Mesenchymal stem cell (in vitro differentiated cells and primary cell): ENCODE measurements around the gene ASB1.

Experiments used
- DNase-seq: peaks from one replicate; pipeline ENCODE4 v3.0.0-alpha.2; 2013
- H2AFZ ChIP-seq: one replicate; pipeline ENCODE4 v1.6.1; 2013; ENCODE audit warnings: low read depth, mild to moderate bottlenecking, control low read depth, inconsistent platforms, low read length, moderate library complexity
- H2AK5ac ChIP-seq: 2 replicates; pipeline ENCODE4 v1.6.1; 2013; ENCODE audit warnings: low read length, moderate library complexity, mild to moderate bottlenecking, inconsistent platforms; ENCODE audit not compliant: severe bottlenecking
- H2BK120ac ChIP-seq: one replicate; pipeline ENCODE4 v1.6.1; 2013; ENCODE audit warnings: low read depth, mild to moderate bottlenecking, inconsistent platforms, low read length, moderate library complexity
- H2BK12ac ChIP-seq, 2 experiments: one replicate each; pipeline ENCODE4 v1.6.1; 2013; ENCODE audit warnings: inconsistent platforms in 2 of 2, low read length in 2 of 2, mild to moderate bottlenecking in 2 of 2, moderate library complexity in 2 of 2, control low read depth in 1 of 2
- H2BK15ac ChIP-seq: one replicate; pipeline ENCODE4 v1.6.1; 2013; ENCODE audit warnings: mild to moderate bottlenecking, low read depth, inconsistent platforms; ENCODE audit not compliant: poor library complexity, severe bottlenecking
- H2BK5ac ChIP-seq: 2 replicates; pipeline ENCODE4 v1.6.1; 2013; ENCODE audit warnings: low read depth, mild to moderate bottlenecking, low read length, control low read depth, inconsistent platforms; ENCODE audit not compliant: poor library complexity, severe bottlenecking
- H3K14ac ChIP-seq, 2 experiments: one replicate each; pipeline ENCODE4 v1.6.1; 2013; ENCODE audit warnings: inconsistent platforms in 2 of 2, low read length in 2 of 2, control low read depth in 1 of 2, mild to moderate bottlenecking in 1 of 2, moderate library complexity in 1 of 2
- H3K18ac ChIP-seq, 2 experiments: one replicate each; pipeline ENCODE4 v1.6.1; 2013; ENCODE audit warnings: inconsistent platforms in 2 of 2, low read length in 2 of 2, control low read depth in 1 of 2, low read depth in 1 of 2, mild to moderate bottlenecking in 1 of 2
- H3K23ac ChIP-seq, 2 experiments: one replicate each; pipeline ENCODE4 v1.6.1; 2013; ENCODE audit warnings: inconsistent platforms in 2 of 2, low read length in 2 of 2, mild to moderate bottlenecking in 2 of 2, moderate library complexity in 2 of 2, control low read depth in 1 of 2
- H3K27ac ChIP-seq: 2 replicates; pipeline ENCODE4 v1.5.1; 2013; ENCODE audit warnings: mild to moderate bottlenecking, moderate library complexity, low read length, control low read depth, inconsistent platforms; ENCODE audit not compliant: poor library complexity, severe bottlenecking
- H3K27me3 ChIP-seq, 2 experiments: 2 replicates each; pipeline versions ENCODE4 v1.6.1 to v1.7.0; 2013; ENCODE audit warnings: low read length in 2 of 2, mild to moderate bottlenecking in 2 of 2, moderate library complexity in 2 of 2, control low read depth in 1 of 2, inconsistent platforms in 1 of 2; ENCODE audit not compliant: control insufficient read depth in 1 of 2, insufficient read depth in 1 of 2
- H3K36me3 ChIP-seq, 2 experiments: 2 replicates each; pipeline versions ENCODE4 v1.6.1 to v1.7.0; 2013; ENCODE audit warnings: low read length in 2 of 2, control low read depth in 1 of 2, inconsistent platforms in 1 of 2, low read depth in 1 of 2, mild to moderate bottlenecking in 1 of 2; ENCODE audit not compliant: insufficient read depth in 2 of 2, control insufficient read depth in 1 of 2
- H3K4ac ChIP-seq, 2 experiments: one replicate each; pipeline ENCODE4 v1.6.1; 2013; ENCODE audit warnings: inconsistent platforms in 2 of 2, low read length in 2 of 2, mild to moderate bottlenecking in 2 of 2, moderate library complexity in 2 of 2, control low read depth in 1 of 2, low read depth in 1 of 2
- H3K4me1 ChIP-seq: 2 replicates; pipeline ENCODE4 v1.6.1; 2013; ENCODE audit warnings: low read depth, low read length, control low read depth; ENCODE audit not compliant: control insufficient read depth, insufficient read depth
- H3K4me2 ChIP-seq: 2 replicates; pipeline ENCODE4 v1.6.1; 2013; ENCODE audit warnings: low read length, mild to moderate bottlenecking, inconsistent platforms; ENCODE audit not compliant: poor library complexity, severe bottlenecking
- H3K4me3 ChIP-seq, 2 experiments: 2 replicates each; pipeline versions ENCODE4 v1.5.1 to v1.7.0; 2013; ENCODE audit warnings: low read length in 2 of 2, mild to moderate bottlenecking in 2 of 2, control low read depth in 1 of 2, low read depth in 1 of 2; ENCODE audit not compliant: insufficient read depth in 1 of 2
- H3K79me1 ChIP-seq: replicated peaks from 2 replicates; pipeline ENCODE4 v1.6.1; 2013; ENCODE audit warnings: mild to moderate bottlenecking, control low read depth, low read length, inconsistent platforms; ENCODE audit not compliant: poor library complexity, severe bottlenecking
- H3K9ac ChIP-seq: 2 replicates; pipeline ENCODE4 v1.7.0; 2013; ENCODE audit warnings: mild to moderate bottlenecking, low read length, moderate library complexity
- H3K9me3 ChIP-seq: 2 replicates; pipeline ENCODE4 v1.7.0; 2013; ENCODE audit warnings: mild to moderate bottlenecking, low read length; ENCODE audit not compliant: control insufficient read depth
- H4K8ac ChIP-seq: one replicate; pipeline ENCODE4 v1.6.1; 2013; ENCODE audit warnings: inconsistent platforms, mild to moderate bottlenecking, low read length, moderate library complexity
- H4K91ac ChIP-seq: one replicate; pipeline ENCODE4 v1.6.1; 2013; ENCODE audit warnings: mild to moderate bottlenecking, low read length, inconsistent platforms
- WGBS: methylation state at CpG from one replicate; pipeline ENCODE4 v1.1.7; 2013; ENCODE audit warnings: mixed read lengths; 5-methylcytosine and 5-hydroxymethylcytosine counted together

ASB1 gene

DNA sequence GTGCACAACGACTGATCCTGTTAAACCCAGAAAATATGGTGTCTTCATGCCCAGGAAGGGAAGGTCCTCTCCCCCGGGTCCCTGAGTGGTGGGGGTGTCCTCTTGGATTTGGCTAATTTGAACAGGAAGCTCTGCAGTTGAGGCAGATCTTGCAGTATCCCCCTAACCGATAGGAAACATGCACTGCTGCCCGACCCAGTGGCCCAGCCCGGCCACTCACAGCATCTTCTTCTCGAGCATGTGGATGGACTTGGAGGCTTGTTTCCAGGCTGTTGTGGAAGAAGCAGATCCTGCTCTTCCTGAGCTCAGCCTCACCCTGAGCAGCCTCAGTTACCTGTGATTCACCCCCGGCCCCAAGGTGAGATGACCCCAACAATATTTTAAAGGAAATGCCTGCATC, 46.4 kb upstream of the ASB1 start:
- H3K36me3 ChIP-seq = peaks cover 16 to 22% of the 10 kb centered on the region in 2 experiments
- H3K4me1 ChIP-seq = peaks cover 16% of the 10 kb centered on the region

GRCh38 chr2:238380785-238381184, 45.9 kb upstream of the ASB1 start:
- DNase-seq = peak; percentile 76
- H3K9me3 ChIP-seq = no peaks in the 10 kb centered on the region
- no peak overlapping the region for H2BK120ac ChIP-seq
- H3K9ac ChIP-seq = no peak overlapping the region
- H2AFZ ChIP-seq = no peak overlapping the region
- H3K18ac ChIP-seq = no peak overlapping the region
- no peak overlapping the region for H3K4ac ChIP-seq
- H2BK12ac ChIP-seq = no peak overlapping the region
- no peak overlapping the region for H3K14ac ChIP-seq
- peaks cover 16% of the 10 kb centered on the region for H3K4me1 ChIP-seq
- H4K8ac ChIP-seq = no peak overlapping the region
- peaks cover 20 to 22% of the 10 kb centered on the region in 2 experiments for H3K36me3 ChIP-seq
- WGBS = no CpG with 5 or more reads among the region's 1 CpG
- H3K27ac ChIP-seq = no peak overlapping the region
- H3K27me3 ChIP-seq = no peaks in the 10 kb centered on the region
- peaks cover 13% of the 10 kb centered on the region for H3K79me1 ChIP-seq
- H3K4me3 ChIP-seq = no peak overlapping the region
- no peak overlapping the region for H3K23ac ChIP-seq
- H4K91ac ChIP-seq = no peak overlapping the region
- no peak overlapping the region for H2AK5ac ChIP-seq
- H3K4me2 ChIP-seq = no peak overlapping the region
- H2BK15ac ChIP-seq = no peak overlapping the region
- H2BK5ac ChIP-seq = no peak overlapping the region

More for the DNA sequence above, 46.4 kb upstream of the ASB1 start:
- no peak overlapping the region for H2BK15ac ChIP-seq
- no peak overlapping the region for H3K4me2 ChIP-seq
- H3K27ac ChIP-seq = no peak overlapping the region
- H3K79me1 ChIP-seq = peaks cover 13% of the 10 kb centered on the region
- no peak overlapping the region for H2BK120ac ChIP-seq
- H3K4ac ChIP-seq = no peak overlapping the region
- no peak overlapping the region for H2BK5ac ChIP-seq
- no peak overlapping the region for H4K8ac ChIP-seq
- no peaks in the 10 kb centered on the region for H3K9me3 ChIP-seq
- H3K4me3 ChIP-seq = no peak overlapping the region
- no peaks in the 10 kb centered on the region for H3K27me3 ChIP-seq
- no peak overlapping the region for H2BK12ac ChIP-seq
- H3K23ac ChIP-seq = no peak overlapping the region
- no peak overlapping the region for H2AFZ ChIP-seq
- no peak overlapping the region for H3K18ac ChIP-seq
- H3K9ac ChIP-seq = no peak overlapping the region
- no peak overlapping the region for H4K91ac ChIP-seq
- peak overlapping the region; percentile 50 for H2AK5ac ChIP-seq
- no peak for DNase-seq
- 91% methylated on average over 6 of the region's 7 CpGs for WGBS
- H3K14ac ChIP-seq = no peak overlapping the region

GRCh38 chr2:238381341-238382115, 45.2 kb upstream of the ASB1 start:
- H3K4me3 ChIP-seq = no peak overlapping the region
- H3K79me1 ChIP-seq = peaks cover 12% of the 10 kb centered on the region
- H4K8ac ChIP-seq = no peak overlapping the region
- H2AK5ac ChIP-seq = no peak overlapping the region
- no peaks in the 10 kb centered on the region for H3K27me3 ChIP-seq
- peak overlapping the region in 1 of 2 experiments; percentile 13 for H3K4ac ChIP-seq
- peaks cover 16% of the 10 kb centered on the region for H3K4me1 ChIP-seq
- no peak overlapping the region for H2BK15ac ChIP-seq
- H2AFZ ChIP-seq = no peak overlapping the region
- H3K23ac ChIP-seq = no peak overlapping the region
- no peak for DNase-seq
- H3K4me2 ChIP-seq = no peak overlapping the region
- H2BK12ac ChIP-seq = no peak overlapping the region
- H2BK120ac ChIP-seq = no peak overlapping the region
- no peak overlapping the region for H3K14ac ChIP-seq
- no peak overlapping the region for H2BK5ac ChIP-seq
- H3K27ac ChIP-seq = no peak overlapping the region
- H3K36me3 ChIP-seq = peaks cover 20 to 22% of the 10 kb centered on the region in 2 experiments
- H3K9ac ChIP-seq = no peak overlapping the region
- no peaks in the 10 kb centered on the region for H3K9me3 ChIP-seq
- no peak overlapping the region for H4K91ac ChIP-seq
- H3K18ac ChIP-seq = no peak overlapping the region
- WGBS = 96% methylated on average over 16 of the region's 16 CpGs

DNA sequence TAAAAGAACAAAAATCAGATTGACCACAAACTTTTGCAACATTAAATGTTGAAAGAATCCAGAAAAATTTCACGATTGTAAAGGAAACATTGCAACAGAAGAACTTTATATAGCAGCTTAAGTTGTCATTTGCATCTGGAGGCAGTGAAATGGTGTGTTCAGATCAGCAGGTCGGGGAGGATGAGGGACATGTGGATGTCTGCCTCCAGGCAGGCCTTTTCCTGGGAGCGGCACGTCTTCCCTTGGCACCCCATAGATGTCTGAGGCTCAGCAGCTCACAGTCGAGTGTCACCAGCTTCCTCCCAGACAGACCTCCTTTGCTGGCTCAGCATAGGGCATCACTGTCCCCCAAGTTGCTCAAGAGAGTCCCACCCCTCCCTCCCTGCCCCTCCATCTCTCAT, 44.3 kb upstream of the ASB1 start:
- Histone ChIP-seq H2AFZ (no peak overlapping the region), H3K4ac (no peak overlapping the region), H4K8ac (no peak overlapping the region), H3K4me3 (no peak overlapping the region), H3K9ac (no peak overlapping the region), H3K4me1 (peaks cover 16% of the 10 kb centered on the region), H2AK5ac (no peak overlapping the region), H3K23ac (no peak overlapping the region), H3K79me1 (peaks cover 9% of the 10 kb centered on the region), H2BK15ac (no peak overlapping the region), H2BK120ac (no peak overlapping the region), H3K9me3 (no peaks in the 10 kb centered on the region), H2BK12ac (no peak overlapping the region), H3K14ac (no peak overlapping the region), H3K18ac (no peak overlapping the region), H3K27ac (no peak overlapping the region), H3K36me3 (peaks cover 20 to 22% of the 10 kb centered on the region in 2 experiments), H3K4me2 (no peak overlapping the region), H3K27me3 (no peaks in the 10 kb centered on the region), H2BK5ac (no peak overlapping the region), H4K91ac (no peak overlapping the region)
- no peak for DNase-seq
- WGBS = 91% methylated on average over 5 of the region's 5 CpGs
